ENCODE results near the gene GSTM2.

Gene GSTM2

DNA sequence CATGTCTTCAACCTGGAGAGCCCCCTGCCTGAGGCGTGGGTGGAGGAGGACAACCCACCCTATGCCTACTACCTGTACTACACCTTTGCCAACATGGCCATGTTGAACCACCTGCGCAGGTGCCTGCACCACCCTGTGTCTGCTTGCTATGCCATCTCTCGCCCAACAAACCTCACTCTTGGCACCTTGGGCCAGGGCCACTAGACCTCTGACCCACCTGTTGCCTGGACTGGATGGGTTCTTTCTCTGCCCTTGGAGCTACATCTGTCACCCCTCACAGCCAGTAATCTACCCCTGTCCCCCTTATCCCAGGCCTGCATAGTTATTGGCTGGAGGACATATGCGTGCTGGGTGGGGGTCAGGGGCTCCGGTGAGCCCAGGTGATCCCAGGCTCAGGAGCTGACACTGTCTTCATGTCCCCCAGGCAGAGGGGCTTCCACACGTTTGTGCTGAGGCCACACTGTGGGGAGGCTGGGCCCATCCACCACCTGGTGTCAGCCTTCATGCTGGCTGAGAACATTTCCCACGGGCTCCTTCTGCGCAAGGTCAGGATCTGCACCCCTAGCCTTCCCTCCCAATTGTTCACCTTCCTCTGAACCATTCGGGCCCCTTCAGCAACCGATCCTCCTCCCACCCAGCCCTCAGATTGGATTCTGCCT is 38.4 kb upstream of the GSTM2 start:
- DNase-seq (ENCODE audit: low read depth): no peak

DNA sequence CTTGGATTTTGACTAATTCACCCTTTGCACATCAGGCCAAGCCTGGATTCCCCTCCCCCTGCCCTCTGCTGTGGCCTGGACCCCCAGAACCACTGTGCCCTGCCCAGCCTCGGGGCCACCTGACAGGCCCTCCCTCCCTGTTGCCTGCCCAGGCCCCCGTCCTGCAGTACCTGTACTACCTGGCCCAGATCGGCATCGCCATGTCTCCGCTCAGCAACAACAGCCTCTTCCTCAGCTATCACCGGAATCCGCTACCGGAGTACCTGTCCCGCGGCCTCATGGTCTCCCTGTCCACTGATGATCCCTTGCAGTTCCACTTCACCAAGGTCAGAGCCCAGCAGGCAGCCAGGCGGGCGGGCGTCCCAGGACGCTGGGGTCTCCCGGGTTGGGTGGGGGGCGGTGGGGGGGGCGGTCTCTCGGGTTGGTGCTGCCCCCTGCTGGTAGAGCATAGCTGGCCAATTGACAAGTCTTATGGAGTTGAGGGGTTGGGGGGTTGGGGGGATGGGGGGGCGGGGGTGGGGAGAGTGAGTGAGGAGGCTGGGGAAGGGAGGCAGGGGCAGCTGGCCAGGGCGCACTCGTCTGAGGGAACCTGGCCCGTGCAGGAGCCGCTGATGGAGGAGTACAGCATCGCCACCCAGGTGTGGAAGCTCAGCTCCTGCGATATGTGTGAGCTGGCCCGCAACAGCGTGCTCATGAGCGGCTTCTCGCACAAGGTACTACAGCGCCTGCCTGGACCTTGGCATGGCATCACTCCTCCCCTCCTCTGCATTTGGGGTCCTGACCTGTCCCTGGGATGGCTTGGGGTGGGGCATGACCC is 37.6 kb upstream of the GSTM2 start:
- no peak for DNase-seq (ENCODE audit: low read depth)

DNA sequence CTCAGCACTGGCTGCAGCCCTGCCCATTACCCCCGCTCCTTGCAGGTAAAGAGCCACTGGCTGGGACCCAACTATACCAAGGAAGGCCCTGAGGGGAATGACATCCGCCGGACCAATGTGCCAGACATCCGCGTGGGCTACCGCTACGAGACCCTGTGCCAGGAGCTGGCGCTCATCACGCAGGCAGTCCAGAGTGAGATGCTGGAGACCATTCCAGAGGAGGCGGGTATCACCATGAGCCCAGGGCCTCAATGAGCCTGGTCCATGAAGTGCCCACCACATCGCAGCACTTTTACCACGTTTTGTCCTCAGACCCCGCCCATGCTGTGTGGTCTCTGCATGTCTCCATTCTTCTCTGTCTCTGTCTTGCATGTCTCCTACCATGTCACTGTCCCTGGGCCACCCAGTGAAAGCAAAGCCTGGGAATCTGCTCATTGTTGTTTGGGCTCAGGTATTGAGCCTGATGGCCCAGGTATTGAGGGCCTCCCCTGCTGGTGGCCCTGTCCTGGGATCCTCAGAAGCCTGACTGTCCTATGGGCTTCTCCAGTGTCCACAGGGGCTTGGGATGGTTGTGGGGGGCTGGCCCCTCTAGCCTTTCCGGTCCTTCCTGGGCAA is 36.9 kb upstream of the GSTM2 start:
- no peak for DNase-seq (ENCODE audit: low read depth)

- DNase-seq (ENCODE audit: low read depth): no peak
These were observed 36.0 kb upstream of the GSTM2 start for GRCh38 chr1:109631513-109632505.

DNA sequence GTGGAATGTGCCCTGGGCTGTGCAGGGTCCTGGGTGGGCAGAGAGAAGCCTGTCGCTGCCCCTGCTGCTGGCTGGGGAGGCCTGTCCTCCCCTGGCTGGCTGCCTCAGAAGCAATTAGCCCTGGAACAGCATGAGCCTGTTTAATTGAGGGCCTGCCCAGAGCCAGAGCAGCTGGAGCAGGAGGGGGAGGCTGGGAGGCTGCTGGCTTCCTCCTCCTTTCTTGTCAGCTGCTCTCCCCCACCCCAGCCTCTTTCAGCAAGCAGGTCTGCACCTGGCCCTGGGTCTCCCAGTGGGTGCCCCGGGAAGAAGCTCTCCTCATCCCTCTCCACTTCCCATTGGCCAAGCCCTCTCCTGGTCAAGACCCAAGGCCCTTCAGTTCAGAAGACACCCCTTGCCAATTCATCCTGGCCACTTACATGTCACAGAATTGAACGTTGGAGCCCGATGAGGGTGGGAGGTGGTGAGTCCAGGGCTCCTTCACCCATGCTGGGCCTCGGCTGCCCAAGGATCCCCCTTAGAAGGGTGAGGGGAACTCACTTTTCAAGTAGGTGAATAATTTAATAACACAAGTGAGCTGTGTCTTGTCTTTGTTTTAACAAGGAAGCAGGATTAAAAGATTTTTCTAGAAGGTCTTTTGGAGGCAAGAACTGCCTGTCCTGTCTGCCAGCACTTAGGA is 35.0 kb upstream of the GSTM2 start:
- DNase-seq (ENCODE audit: low read depth): no peak

GRCh38 chr1:109634292-109634691 is 33.6 kb upstream of the GSTM2 start:
- DNase-seq (ENCODE audit: low read depth): no peak

- DNase-seq (ENCODE audit: low read depth): no peak
These were observed 32.8 kb upstream of the GSTM2 start for GRCh38 chr1:109634771-109635750.

DNA sequence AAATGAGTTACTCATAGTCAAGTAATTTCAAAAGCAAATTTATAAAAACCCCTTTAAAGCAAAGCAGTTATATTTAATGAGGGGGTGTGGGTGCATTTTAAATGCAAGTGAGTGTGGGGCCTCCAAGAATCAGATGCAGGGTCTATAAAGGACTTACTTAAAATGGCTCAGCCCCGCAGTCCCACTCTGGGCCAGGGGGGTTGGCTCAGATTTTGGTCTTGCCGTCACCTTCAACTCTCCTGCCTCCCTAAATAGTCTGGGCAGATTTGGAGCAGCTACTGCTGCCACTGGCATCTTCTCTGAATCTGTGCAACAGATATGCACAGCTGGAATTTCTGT is 32.0 kb upstream of the GSTM2 start:
- DNase-seq (ENCODE audit: low read depth): no peak

GRCh38 chr1:109636201-109636952 is 31.5 kb upstream of the GSTM2 start:
- no peak for DNase-seq (ENCODE audit: low read depth)

DNA sequence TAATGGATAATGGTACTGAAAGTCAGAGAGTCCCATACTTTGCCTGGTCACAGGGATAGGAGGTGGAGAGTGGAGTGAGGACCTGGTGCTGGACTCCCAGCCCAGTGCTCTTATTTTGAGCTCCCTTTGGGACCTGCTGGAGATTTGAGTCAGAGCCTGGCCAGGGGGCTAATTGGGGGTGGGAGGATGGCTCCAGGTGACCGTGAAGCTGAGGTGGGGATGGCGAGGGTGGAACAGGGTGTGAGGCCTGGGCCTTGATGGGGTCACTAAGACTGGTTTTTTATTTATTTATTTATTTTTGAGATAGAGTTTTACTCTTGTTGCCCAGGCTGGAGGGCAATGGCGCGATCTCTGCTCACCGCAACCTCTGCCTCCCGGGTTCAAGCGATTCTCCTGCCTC is 30.4 kb upstream of the GSTM2 start:
- no peak for DNase-seq (ENCODE audit: low read depth)

DNA sequence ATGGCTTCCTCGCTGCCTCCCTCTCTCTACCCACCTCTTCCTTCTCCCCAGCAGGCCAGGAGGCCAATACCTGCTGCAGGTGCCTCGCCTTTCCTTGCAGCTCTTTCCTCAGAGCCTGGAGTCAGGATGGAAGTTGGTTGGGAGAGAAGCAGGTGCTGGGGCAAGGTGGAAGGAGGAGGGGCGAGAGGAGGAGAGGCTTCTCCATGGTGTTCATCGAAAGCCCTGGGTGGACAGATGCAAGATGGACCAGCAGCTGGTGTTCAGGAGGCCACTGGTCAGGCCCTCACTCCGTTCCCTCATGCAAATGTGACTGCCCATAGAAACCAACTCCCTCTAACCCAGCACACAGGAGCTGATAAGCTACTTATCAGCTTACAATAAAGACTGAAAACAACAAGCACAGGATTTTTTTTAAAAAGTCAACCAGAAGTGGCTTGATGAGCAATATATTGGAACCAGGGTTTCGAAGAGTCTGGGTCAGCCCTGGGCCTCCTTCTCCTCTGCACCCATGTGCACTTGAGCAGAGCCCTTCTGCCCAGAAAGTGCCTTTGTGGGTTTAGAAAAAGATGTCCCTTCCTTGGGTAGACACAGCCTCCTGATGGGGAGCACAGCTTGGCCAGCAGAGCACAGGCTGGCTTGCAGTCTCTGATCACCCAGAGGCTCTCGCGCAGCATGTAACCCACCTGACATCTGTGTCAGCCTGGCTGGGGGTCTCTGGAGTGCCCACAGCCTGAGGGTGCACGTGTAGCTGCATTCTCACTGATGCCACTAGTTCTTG is 28.6 kb upstream of the GSTM2 start:
- no peak for DNase-seq (ENCODE audit: low read depth)

GRCh38 chr1:109639841-109640184 is 28.0 kb upstream of the GSTM2 start:
- DNase-seq (ENCODE audit: low read depth): no peak

DNA sequence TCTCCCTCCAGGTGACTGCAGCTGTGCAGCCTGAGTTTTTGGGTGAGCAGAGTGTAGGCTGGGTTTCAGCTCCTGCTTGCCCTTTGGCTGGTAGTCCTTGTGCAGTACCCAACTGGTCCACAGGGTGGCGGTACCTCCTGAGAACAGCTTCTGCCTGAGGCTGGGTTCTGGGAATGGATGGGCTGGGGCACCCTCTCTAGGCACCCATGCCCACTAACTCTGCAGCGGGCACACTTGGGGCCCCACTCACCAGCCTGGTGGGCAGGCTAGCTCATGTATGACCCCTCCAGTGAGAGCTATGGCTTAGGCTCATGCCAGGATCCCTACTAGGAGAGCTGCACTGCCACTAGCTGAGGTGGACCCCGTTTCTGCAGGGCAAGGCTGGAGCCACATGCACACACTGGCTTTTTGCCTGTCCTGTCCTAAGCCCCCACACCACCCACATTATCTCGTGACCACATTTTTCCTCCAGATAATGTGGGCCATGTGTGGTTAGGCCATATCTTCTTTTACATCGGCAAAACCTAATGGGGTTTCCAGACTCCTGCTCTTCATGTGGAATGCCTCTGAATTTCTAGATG is 27.5 kb upstream of the GSTM2 start:
- DNase-seq (ENCODE audit: low read depth): peak; percentile 85

DNA sequence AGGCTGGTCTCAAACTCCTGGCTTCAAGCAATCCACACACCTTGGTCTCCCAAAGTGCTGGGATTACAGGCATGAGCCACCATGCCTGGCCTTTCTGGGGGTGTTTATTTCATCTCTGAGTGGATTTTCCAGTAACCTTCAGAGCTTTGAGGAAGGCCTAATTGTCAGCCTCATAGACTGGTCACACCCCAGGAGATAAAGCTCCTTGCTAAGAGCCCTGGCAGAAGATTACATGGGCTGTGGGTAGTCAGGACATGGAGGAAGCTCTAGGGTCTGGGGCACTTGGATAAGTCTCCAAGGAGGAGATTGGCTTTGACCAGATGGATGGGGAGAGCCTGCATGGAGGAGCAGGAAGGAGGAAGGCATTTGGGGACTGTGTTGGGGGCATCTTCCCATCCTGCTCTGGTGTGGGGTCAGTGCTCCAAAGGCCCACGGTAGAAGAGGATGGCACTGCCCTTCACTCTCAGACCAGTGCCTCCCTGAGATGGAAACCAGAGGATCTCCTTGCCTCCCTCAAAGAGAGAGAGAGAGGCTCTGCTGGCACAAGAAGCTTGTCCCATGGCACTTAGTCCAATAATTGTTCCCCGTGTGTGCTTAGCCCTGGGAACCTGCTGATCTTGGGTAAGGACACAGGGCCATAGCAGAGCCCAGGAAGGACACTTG is 26.6 kb upstream of the GSTM2 start:
- DNase-seq (ENCODE audit: low read depth): no peak

DNA sequence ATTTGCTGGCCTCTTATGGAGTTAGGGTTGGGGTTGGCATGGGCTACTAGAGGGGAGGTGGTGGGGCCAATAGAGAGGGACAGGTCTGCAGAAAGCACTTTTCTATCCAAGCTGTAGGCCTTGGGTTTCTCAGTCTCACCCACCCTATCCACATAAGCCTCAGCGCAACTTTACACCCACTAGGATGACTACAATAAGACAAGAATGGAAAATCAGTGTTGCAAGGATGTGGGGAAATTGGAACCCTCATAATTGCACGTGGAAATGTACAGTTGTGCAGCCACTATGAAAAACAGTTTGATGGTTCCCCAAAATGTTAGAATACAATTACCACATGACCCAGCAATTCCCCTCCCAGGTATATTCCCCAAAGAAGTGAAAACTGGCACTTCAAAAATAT is 26.0 kb upstream of the GSTM2 start:
- DNase-seq (ENCODE audit: low read depth): no peak

DNA sequence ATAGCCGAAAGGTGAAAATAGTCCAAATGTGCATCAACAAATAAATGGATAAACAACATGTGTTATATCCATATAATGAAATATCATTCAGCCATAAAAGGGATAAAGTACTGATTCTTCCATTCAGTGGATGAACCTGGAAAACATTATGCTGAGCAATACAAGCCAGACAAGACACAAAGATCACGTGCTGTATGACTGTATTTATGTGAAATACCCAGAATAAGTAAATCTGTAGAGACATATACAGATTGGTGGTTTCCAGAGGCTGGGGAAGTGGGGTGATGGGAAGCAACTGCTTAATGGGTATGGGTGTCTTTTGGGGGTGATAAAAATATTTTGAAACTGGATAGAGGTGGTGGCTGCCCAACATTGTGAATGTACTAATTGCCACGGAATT is 25.2 kb upstream of the GSTM2 start:
- DNase-seq (ENCODE audit: low read depth): no peak

DNA sequence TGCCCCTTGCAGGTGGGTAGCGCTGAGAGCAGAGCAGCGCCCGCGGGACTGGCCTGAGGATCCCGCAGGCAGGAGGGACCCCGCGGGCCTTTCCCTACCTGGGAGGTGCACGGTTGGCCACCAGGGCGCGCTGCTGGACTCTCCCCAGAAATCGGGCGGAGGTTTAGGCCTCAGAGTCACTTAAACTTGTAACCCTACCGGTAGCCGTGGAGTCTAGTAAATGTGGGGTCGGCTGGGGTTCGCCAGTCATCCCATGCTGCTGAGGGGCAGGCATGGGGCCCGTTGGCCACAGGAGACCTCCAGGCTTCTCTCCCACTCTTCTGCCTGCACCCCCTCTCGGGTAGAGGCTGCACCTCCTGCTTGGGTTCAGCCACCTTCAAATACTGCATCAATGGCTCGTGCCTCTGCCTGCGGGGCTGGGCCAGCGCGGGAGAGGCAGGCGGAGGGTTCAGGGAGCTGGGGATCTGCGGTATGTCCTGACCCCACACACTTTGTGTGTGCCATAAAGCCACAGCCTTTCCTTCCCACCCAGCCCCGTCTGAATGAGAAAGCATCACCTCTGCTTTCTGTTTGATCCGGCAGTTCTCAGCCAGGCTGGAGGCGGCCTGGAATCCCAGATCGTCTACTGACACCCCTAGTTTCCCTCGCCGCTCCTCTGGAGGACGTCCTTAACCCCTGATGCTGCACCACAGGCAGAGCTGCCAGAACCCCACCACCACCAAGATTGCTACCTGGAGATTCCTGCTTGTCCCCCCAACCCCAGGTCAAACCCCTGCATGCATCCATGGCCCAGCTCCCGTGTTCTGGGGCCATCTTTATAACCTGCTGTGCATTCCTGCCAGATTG is 24.2 kb upstream of the GSTM2 start:
- DNase-seq (ENCODE audit: low read depth): peak; percentile 83
